Measurements from ENCODE around the gene FER.
"Not testable (repeated sequence)": the region's sequence is repeated elsewhere in the genome, so short reads cannot be mapped to it uniquely, and the experiment has no call there.

Gene FER

GRCh38 chr5:108700388-108700787 is 47.3 kb upstream of the FER start:
- H3K4me1 ChIP-seq (ENCODE audit: control insufficient read depth, insufficient read depth, low read length); H3K36me3 ChIP-seq (ENCODE audit: control insufficient read depth in 2 of 2, insufficient read depth in 1 of 2, low read length in 2 of 2); H3K4me3 ChIP-seq (ENCODE audit: low read depth, low read length); H3K9me3 ChIP-seq (ENCODE audit: control insufficient read depth, insufficient read depth, low read depth, low read length); POLR2A ChIA-PET; H3K27ac ChIP-seq (ENCODE audit: extremely low read depth, low read depth, low read length): not testable (repeated sequence)
- CTCF ChIA-PET = interaction anchor here (0.6 kb wide), 1 partner anchor 38 kb away, joined by 4 read pairs; no protein-coding TSS in a partner anchor
- peak; percentile 66 for TF ChIP-seq ZNF121 (tag by site-specific recombination; IDR thresholded peaks at IDR 0.05)
- TF ChIP-seq ZNF362 (tag by site-specific recombination; IDR thresholded peaks at IDR 0.05) = peak; percentile 83

- Histone ChIP-seq H3K27ac (ENCODE audit: extremely low read depth, low read depth, low read length) (no peak overlapping the region), H3K9me3 (ENCODE audit: control insufficient read depth, insufficient read depth, low read depth, low read length) (no peaks in the 10 kb centered on the region), H3K4me1 (ENCODE audit: control insufficient read depth, insufficient read depth, low read length) (no peaks in the 10 kb centered on the region), H3K4me3 (ENCODE audit: low read depth, low read length) (no peak overlapping the region), H3K36me3 (ENCODE audit: control insufficient read depth in 2 of 2, insufficient read depth in 1 of 2, low read length in 2 of 2) (no peaks in the 10 kb centered on the region)
- ChIA-PET POLR2A (no interaction called here), CTCF (no interaction called here)
- TF ChIP-seq ZNF335 (tag by site-specific recombination; conservative IDR thresholded peaks at IDR 0.05) (0 out of 2 replicates have a peak, but pooled peaks have one; percentile 23), ZNF645 (tag by site-specific recombination; IDR thresholded peaks at IDR 0.05) (no peak), ZNF341 (tag by site-specific recombination; IDR thresholded peaks at IDR 0.05; ENCODE audit: low read depth) (peak; percentile 52), ZNF629 (tag by site-specific recombination; IDR thresholded peaks at IDR 0.05) (peak; percentile 74), PBX3 (CRISPR knock-in tag; IDR thresholded peaks at IDR 0.05) (no peak), KLF7 (tag by site-specific recombination; IDR thresholded peaks at IDR 0.05; ENCODE audit: borderline replicate concordance) (no peak), ZNF324 (tag by site-specific recombination; IDR thresholded peaks at IDR 0.05) (no peak), ZNF223 (tag by site-specific recombination; IDR thresholded peaks at IDR 0.05) (no peak), ZBTB21 (tag by site-specific recombination; IDR thresholded peaks at IDR 0.05) (peak; percentile 62), EGR2 (tag by site-specific recombination; IDR thresholded peaks at IDR 0.05; ENCODE audit: low read depth) (no peak), ZNF18 (tag by site-specific recombination; IDR thresholded peaks at IDR 0.05) (no peak), ATF2 (tag by site-specific recombination; IDR thresholded peaks at IDR 0.05; ENCODE audit: low read depth) (0 out of 2 replicates have a peak, but pooled peaks have one; percentile 10), ZFP37 (tag by site-specific recombination; IDR thresholded peaks at IDR 0.05) (no peak), RBAK (tag by site-specific recombination; IDR thresholded peaks at IDR 0.05) (no peak)
Measured at GRCh38 chr5:108700930-108701329, 46.8 kb upstream of the FER start.

GRCh38 chr5:108702546-108702945 is 45.2 kb upstream of the FER start:
- Histone ChIP-seq H3K4me3 (ENCODE audit: low read depth, low read length) (no peak overlapping the region), H3K36me3 (ENCODE audit: control insufficient read depth in 2 of 2, insufficient read depth in 1 of 2, low read length in 2 of 2) (no peaks in the 10 kb centered on the region), H3K27ac (ENCODE audit: extremely low read depth, low read depth, low read length) (no peak overlapping the region), H3K9me3 (ENCODE audit: control insufficient read depth, insufficient read depth, low read depth, low read length) (no peaks in the 10 kb centered on the region), H3K4me1 (ENCODE audit: control insufficient read depth, insufficient read depth, low read length) (no peaks in the 10 kb centered on the region)
- ChIA-PET CTCF (interaction anchor here (1.3 kb wide), 1 partner anchor 9 kb away, joined by 3 read pairs; no protein-coding TSS in a partner anchor), POLR2A (no interaction called here)
- TF ChIP-seq ZNF23 (tag by site-specific recombination; IDR thresholded peaks at IDR 0.05; ENCODE audit: borderline replicate concordance) (no peak), ZNF518A (tag by site-specific recombination; conservative IDR thresholded peaks at IDR 0.05; ENCODE audit: low read depth) (no peak), OVOL3 (tag by site-specific recombination; IDR thresholded peaks at IDR 0.05) (no peak)
